RWPE2 (cell line): ENCODE results near the gene LRP1.

Source experiments
- ATAC-seq: fragments of 200-7000 bp; cut with Tn5 transposase; 3 replicates; pipeline ENCODE4 v1.9.1; 2021; ENCODE audit warnings: low read depth
- DNase-seq: peaks from one replicate; pipeline ENCODE4 v3.0.0-alpha.2; 2020; ENCODE audit warnings: low spot score
- H3K27ac ChIP-seq: fragments of 450-650 bp; 2 replicates; pipeline ENCODE4 v1.5.1; 2017; ENCODE audit warnings: mild to moderate bottlenecking; ENCODE audit not compliant: poor library complexity, severe bottlenecking
- H3K27me3 ChIP-seq: fragments of 250-450 bp; sonication (Bioruptor Pico); 2 replicates; pipeline ENCODE4 v1.5.1; 2021; ENCODE audit warnings: mild to moderate bottlenecking, moderate library complexity; ENCODE audit not compliant: insufficient read depth, poor library complexity, severe bottlenecking
- H3K36me3 ChIP-seq: fragments of 250-450 bp; sonication (Bioruptor Pico); 2 replicates; pipeline ENCODE4 v1.5.1; 2020; ENCODE audit warnings: low read depth, mild to moderate bottlenecking, moderate library complexity
- H3K4me1 ChIP-seq: fragments of 250-450 bp; sonication (Bioruptor Pico); 2 replicates; pipeline ENCODE4 v1.5.1; 2021; ENCODE audit warnings: mild to moderate bottlenecking, moderate library complexity; ENCODE audit not compliant: insufficient read depth, poor library complexity, severe bottlenecking
- H3K4me3 ChIP-seq: fragments of 250-450 bp; sonication (Bioruptor Pico); 2 replicates; pipeline ENCODE4 v1.5.1; 2021; ENCODE audit warnings: mild to moderate bottlenecking, moderate library complexity; ENCODE audit not compliant: severe bottlenecking
- H3K9me3 ChIP-seq: fragments of 250-450 bp; sonication (Bioruptor Pico); 2 replicates; pipeline ENCODE4 v1.5.1; 2021; ENCODE audit warnings: mild to moderate bottlenecking, moderate library complexity; ENCODE audit not compliant: severe bottlenecking
- CTCF ChIP-seq: fragments of 450-650 bp; IDR thresholded peaks from one replicate; pipeline ENCODE4 v1.5.1; 2017; ENCODE audit warnings: mild to moderate bottlenecking, moderate library complexity; ENCODE audit not compliant: poor library complexity, severe bottlenecking

LRP1 gene

DNA sequence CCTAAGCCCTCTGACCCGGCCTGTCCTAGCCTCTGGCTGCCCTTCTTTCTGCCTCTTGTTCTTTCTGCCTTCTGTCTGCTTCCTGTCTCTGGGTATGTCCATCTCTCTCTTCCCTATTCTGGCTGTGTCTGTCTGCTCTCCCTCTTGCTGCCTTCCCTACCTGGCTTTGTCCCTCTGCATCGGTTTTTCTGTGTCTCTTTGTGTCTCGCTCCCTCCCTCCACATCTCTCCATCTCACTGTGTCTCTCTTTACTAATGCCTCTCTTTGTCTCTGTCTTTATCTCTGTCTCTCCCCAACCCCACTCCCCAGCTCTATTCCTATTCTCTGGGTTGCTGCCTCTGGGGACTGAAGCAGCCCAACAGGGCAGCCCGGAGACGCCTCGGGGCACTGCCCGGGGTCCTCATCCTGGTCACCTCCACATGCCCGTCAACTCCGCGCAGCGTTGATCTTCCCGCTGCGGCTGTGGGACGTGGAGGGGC, 111.3 kb downstream of the LRP1 start:
- no peak for TF ChIP-seq CTCF
- Histone ChIP-seq H3K9me3 (no peaks in the 10 kb centered on the region), H3K27me3 (peaks cover 32% of the 10 kb centered on the region), H3K4me3 (peak overlapping the region; percentile 51), H3K4me1 (no peaks in the 10 kb centered on the region), H3K27ac (no peak overlapping the region), H3K36me3 (peaks cover 3% of the 10 kb centered on the region)
- peak; percentile 42 for DNase-seq
- no peak; the same call in 2 of the 3 replicates for ATAC-seq

DNA sequence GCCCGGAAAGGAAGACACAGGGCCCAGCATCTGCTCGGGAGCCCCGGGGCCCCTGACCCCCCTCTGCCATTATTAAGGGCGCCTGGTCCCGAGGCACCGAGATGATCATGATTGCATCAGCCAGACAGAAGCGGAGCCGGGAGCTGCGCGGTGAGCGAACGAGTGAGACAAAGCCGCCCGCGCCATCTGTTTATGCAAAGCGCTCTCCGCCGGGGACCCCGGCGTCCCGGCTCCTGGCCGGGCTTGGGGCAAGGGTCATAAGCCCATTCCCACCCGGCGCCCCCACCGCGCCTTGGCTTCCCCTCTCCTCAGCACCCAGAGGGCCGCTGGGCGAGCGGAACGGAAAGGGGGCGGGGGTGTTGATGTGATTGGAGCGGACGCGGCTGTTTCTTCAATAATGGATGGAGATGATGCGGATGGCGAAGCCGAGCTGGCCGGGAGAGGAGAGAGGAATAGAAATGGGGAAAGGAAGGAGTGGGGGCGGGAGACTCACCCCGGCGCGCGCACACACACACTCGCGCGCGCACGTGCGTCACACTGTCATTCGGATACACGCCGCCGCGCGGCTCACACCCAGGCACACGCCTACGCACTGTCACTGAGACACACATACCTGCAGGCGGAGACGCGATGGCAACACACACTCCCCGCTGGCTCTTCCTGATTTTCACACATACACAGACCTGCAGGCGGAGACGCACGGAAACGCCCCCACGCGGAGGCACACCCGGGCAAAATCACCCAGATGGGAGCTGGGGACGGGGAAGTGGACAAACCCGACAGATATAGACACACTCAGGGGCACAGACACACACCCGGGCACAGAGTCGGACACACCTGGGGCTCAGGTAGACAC, 112.0 kb downstream of the LRP1 start:
- peak; percentile 70 for DNase-seq
- H3K27ac ChIP-seq, result no peak overlapping the region
- no peaks in the 10 kb centered on the region for H3K36me3 ChIP-seq
- no peak for TF ChIP-seq CTCF
- H3K4me1 ChIP-seq, result no peaks in the 10 kb centered on the region
- peaks cover 32% of the 10 kb centered on the region for H3K27me3 ChIP-seq
- peak; percentile 2; the same call in 1 of the 3 replicates for ATAC-seq
- peak overlapping the region; percentile 51 for H3K4me3 ChIP-seq
- no peaks in the 10 kb centered on the region for H3K9me3 ChIP-seq

DNA sequence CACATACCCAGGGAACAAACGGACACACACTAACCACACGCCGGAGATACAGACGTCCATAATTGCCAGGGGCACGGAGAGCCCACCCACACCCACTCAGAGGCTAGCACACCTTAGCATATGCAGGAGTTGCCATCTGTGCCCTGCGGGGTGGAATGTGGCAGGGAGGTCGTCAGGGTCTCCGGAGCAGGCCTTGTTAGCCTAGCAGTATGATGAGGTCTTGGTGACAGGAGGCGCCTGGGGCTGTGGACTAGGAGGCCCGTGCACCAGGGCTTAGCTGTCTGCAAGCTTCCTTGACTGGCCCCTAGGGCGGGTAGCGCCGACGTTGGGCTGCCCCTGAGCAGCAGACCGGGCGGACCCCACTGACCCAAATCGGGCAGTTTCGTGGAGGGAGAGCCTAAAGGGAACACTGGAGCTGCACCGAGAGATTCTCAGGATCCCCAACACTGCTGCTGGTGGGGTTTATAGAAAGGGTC, 112.7 kb downstream of the LRP1 start:
- ATAC-seq, result no peak
- no peaks in the 10 kb centered on the region for H3K36me3 ChIP-seq
- DNase-seq, result no peak
- no peaks in the 10 kb centered on the region for H3K4me1 ChIP-seq
- peak overlapping the region; percentile 51 for H3K4me3 ChIP-seq
- no peak for TF ChIP-seq CTCF
- H3K27me3 ChIP-seq, result peaks cover 32% of the 10 kb centered on the region
- no peak overlapping the region for H3K27ac ChIP-seq
- H3K9me3 ChIP-seq, result no peaks in the 10 kb centered on the region

GRCh38 chr12:57241402-57242310, 113.4 kb downstream of the LRP1 start:
- H3K4me3 ChIP-seq, result no peak overlapping the region
- DNase-seq, result peak; percentile 35
- H3K27me3 ChIP-seq, result peaks cover 32% of the 10 kb centered on the region

More at GRCh38 chr12:57241402-57242310, 113.4 kb downstream of the LRP1 start:
- ATAC-seq, result no peak
- Histone ChIP-seq H3K27ac (no peak overlapping the region), H3K9me3 (no peaks in the 10 kb centered on the region), H3K4me1 (no peaks in the 10 kb centered on the region), H3K36me3 (no peaks in the 10 kb centered on the region)
- TF ChIP-seq CTCF, result no peak
